ENCODE measurements around the gene CAMTA1.

CAMTA1 gene

DNA sequence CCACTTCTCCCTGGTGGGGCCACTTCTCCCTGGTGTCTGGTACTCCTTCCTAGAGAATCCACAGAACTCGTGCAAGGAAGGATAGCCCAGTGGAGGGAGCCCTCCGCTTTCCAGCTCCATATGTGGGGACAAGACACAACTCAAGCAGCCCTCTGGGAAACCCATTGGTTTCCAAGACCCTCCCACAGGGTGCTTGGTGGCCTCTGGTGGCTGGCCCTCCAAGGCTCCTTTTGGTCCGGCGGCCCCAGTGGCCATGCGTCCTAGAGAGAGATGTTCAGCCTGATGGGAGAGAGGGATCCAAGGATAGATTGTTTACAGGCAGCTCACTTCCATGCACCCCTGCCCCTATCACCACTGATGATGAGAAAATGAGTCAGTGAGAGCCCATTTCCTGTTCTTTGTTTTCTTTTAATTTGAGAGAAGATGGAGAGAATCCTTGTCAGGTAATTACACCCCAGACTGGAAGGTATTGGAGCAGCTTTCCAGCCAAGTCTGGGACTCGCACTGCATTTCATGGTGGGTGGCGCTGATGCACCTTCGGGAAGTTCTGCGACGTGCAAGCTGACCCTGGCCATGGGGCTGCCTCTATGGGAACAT lies 499.7 kb downstream of the CAMTA1 start:
- DNase-seq (ENCODE audit: low spot score): no peak

DNA sequence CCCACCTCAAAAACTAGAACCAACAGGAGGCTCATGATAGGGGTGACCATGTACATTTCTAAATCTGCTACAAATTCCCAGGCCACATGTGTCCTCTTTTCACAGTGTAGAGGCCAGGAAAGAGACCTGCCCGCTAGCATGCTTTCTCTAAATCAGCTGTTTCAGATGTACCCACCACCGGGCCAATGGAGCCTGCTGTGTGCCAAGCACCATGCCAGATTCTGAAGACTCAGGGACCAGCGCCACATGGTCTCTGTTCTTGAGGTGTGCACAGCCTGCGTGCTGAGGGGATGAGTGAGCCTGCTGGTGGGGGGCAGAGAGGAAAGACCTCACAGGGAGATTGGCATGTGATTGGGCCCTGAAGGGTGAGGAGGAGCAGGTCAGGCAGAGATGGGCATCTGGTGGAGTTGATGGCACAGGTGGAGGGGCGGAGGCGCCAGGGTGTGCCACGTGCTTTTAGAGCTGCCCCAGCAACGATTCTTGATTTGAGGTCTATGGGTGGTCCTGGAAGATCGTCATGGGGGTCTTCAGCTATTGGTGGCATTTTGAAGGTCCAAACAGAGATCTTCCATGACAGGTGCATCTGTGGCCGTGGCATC lies 500.7 kb downstream of the CAMTA1 start:
- no peak for DNase-seq (ENCODE audit: low spot score)

DNA sequence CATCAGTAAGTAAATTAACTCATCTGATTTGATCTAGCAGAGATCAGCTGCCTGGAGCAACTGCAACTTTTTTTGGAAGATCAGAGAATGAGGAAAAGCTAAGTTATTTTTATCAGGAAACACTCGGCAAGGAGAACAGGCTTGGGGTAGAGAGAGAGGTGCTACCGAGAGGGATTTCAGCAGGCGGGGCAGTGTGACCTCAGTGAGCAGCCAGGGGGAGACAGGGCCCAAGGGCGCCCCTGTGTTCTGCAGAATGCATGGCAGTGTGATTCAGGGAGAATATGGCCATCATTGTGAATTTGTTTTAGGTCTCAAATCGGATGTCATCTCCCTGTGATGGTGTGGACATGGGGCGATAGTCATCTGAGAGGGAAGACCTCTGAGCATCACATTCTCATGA lies 501.8 kb downstream of the CAMTA1 start:
- DNase-seq (ENCODE audit: low spot score): no peak

DNA sequence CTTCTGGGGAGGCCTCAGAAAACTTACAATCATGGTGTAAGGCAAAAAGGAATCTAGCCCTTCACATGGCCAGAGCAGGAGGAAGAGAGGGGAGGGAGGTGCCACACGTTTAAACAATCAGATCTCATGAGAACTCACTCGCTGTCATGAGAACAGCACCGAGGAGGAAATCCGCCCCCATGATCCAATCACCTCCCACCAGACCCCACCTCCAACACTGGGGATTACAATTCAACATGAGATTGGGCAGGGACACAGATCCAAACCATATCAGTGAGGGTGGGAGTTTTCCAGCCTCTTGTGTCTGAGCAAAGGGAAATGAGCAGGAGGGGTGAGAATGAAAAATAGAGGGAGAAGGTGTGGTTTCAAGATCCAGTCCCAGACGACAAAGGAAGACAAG lies 503.7 kb downstream of the CAMTA1 start:
- DNase-seq (ENCODE audit: low spot score): no peak

DNA sequence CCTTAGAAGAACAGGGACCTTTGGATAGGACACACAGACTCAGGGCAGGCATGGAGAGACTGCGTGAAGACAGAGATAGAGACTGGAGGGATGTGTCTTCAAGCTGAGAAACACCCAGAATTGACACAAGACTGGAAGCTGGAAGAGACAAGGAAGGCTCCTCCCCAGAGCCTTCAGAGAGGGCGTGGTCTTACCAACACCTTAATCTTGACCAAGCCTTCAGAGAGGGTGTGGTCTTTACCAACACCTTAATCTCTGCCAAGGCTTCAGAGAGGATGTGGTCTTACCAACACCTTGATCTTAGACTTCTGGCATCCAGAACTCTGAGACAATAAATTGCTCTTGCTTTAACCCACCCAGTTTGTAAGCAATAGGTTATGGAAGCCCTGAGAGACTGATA lies 504.4 kb downstream of the CAMTA1 start:
- DNase-seq (ENCODE audit: low spot score): no peak

DNA sequence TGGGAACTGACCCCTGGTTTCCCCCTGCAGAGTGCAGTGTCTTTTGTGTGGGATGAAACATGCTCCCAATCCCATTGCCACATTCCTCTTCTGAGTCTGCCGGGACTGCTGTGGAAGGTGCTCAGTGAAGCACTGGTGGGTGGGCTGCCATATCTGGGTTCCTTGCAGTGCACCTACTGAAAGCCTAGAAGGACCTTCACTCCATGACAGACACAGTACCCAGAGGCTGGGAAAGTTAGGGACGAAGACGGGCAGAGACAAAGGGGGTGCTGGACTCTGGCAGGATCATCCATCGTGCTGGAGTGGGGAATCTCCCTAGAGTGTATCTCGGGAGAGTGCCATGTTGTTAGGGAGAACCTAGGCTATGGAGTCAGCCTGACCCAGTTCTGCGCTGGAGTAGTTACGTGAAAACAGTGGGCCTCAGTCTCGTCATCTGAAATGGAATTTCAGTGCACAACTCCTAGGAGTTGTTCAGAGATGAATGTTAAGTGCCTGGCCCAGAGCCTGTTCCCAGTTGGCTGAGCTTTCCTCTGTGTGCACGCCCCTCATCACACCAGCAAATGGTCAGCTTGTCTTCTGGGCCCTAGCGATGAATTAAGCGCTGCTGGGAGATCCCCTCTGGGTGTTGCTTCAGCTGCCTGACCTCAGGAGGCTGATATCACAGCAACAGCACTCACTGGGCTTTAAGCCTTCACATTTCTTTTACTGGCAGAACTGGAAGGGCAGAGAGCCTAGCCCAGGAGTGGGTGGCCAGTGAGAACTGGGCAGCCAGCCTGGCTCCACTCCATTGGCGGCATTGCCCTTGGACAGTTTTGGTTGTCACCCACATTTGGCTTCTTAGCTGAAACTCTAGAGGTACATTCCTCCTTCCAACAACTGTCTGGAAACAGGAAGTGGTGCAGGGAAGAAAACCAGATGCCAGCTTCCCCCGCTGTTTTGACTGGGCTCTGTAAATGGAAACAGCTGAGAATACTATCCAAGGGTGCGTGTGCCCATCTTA lies 506.0 kb downstream of the CAMTA1 start:
- DNase-seq (ENCODE audit: low spot score): no peak

DNA sequence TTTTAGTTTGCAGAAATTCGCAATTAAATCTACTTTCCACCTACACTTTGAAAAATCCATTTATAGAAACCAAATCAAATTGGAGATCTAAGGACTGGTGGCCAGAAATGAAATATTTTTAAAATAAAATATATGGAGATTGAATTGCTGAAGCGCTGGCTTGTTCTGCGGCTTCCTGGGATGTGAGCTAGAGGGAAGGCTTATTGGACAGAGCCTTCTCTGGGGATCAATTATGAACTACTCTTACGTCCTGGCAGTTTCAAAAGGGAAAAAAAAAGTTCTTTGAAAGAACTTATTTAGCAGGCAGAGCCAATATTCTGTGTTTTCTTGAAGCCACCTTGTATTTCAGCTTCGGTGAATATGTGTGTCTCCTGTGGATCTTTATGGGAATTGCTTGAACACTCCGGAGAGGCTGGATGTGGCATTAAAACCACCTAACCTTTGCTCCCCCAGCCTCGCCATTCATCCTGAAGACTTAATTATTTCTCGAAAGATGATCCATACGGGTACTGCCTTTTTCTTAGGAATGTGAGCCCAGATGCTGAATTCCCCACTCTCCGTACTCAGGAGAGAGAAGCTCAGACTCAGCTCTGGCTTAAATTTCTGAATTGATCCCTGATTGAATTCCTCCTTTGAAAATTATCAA lies 506.9 kb downstream of the CAMTA1 start:
- no peak for DNase-seq (ENCODE audit: low spot score)

DNA sequence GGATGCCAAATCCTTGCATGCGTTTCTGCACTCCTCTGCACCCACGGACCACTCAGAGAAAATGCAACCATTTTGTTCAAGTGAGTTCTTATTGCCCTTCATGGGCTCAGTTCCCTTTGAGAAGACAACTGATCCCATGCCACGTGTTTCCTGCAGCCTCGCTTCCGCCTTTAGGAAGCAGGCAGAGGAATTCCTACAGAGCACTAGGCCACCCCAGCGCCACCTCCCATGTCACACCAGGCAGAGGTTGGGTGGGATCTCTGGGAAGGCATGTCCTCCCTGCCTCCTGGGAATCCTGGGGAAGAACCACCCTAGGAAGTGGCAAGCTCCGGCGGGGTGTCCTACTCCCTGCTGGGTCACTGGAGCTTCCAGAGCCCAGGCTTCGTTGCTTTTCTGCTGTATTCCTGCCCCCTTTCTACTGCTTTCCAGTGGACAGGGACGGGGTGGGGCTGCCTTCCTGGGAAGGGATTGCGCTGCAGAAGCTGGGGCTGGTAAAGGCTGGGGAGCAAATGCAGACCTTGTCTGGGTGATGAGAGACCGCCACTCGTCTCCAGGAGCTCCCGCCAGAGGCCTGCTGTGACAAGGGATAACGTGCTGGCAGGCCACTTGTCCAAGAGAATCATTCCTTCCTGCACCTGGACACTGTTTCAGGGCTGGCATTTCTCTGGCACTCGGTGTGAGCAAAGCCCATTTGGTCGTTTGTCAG lies 507.6 kb downstream of the CAMTA1 start:
- DNase-seq (ENCODE audit: low spot score): no peak

DNA sequence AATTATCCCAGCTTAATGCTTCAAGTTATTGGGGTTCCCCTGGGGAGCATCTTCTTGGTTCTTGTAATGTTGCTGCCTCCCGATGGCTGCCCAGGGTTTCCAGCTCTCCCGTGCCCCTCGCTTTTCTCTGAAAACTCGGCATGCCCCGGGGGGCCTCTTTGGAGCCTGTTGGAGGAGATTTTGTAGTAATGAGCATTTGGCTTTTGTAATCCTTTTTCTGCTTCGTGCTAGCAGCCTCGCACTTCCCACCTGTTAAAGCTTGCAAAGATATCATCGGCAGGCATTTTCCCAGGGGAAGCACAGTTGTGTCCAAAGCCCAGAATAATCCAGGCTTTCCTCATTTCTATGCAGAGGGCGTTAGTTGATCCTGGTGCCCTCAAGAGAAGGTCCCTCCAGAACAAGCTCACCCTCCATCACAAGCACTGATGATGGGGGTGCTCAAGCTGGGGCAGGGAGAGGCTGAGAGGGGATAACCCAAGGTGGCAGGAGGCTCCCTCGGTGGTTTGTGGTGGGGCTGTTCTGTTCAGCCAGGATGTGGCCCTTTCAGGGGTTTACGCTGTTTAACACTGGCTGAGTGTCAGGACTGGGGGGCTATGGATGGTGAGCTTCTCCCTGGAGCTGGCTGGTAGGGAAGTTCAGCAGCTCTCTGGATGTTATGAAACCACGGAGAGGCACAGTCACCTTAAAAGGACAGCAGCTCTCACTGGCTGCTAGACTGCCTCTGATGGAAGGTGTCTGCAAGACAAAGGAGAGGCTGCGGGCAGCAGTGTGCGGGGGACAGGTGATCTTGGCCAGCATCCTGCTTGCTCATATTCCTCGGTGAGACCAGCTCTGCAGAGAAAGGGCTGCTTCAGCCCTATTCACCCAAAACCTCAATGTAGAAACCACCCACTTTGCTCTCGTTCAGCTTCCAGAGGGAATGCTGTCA lies 508.7 kb downstream of the CAMTA1 start:
- no peak for DNase-seq (ENCODE audit: low spot score)

DNA sequence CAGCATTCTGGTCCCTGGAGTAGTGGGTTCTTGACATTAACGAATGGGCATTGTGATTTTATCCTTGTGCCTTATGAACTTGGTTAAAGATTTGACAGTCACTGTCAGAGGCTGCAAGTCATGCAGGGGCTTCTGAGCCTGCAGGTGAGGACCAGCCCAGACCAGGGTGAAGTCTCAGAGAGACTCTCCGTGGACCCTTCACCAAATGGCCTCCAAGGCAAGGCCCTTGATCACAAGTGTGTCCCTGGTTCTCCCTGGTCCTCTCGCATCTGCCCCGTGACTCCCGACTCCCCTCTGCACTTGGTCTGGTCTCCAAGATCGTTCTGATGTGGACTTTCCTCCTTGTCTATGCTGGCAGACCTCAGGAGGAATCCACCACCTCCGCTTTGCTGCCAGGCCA lies 509.4 kb downstream of the CAMTA1 start:
- no peak for DNase-seq (ENCODE audit: low spot score)

DNA sequence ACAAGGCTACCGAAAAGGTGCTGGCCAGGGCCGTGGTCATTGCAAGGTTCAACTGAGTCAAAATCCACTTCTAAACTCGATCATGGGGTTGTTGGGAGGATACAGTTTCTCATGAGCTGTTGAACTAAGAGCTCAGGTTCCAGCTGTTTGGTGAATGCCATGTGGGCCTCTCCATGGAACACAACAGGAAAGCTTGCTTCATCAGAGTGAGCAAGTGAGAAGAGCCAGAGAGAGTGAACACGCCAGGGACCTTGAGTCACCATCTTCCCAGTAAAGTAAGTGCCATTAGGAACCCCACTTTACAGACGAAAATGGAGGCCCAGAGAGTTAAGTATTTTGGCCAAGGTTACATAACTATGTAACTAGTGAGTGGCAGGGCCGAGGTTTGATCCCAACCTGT lies 510.7 kb downstream of the CAMTA1 start:
- no peak for DNase-seq (ENCODE audit: low spot score)

DNA sequence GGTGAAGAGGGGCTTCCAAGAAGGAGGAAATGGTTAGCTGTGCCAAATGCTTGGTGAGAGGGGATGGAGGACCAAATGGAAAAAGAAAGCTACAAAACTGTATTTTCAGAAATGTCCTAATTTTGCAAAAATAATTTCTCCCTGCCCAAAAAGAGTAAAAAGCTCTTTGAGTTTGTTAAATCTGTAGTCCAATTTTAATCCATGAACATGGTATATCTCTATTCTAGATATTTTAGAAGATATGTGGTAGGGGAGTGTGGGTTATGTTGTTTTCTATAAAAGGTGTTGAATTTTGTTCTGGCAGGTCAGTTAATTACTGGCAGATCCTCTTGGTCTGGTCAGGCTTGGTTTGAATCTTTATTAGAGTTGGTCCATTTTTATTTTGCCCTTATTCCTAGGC lies 511.7 kb downstream of the CAMTA1 start:
- DNase-seq (ENCODE audit: low spot score): no peak

DNA sequence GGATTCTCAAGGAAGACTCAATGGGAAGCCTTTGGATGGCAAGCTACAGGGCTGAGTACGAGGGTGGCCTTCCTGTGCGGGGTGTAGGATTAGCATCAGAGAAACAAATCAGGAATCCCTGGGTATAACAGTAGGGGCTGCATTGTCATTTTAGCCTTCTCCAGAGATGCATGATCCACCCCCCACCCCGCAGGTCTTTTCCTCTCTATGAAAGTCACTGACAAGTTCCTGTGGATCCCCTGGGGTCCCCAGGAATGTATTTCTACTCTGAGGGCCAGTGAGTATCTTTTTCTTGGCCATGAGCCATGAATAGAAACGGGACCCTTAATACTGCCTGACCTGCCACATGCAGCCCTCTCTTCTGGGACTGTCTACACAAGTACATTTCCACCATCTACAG lies 512.9 kb downstream of the CAMTA1 start:
- no peak for DNase-seq (ENCODE audit: low spot score)

DNA sequence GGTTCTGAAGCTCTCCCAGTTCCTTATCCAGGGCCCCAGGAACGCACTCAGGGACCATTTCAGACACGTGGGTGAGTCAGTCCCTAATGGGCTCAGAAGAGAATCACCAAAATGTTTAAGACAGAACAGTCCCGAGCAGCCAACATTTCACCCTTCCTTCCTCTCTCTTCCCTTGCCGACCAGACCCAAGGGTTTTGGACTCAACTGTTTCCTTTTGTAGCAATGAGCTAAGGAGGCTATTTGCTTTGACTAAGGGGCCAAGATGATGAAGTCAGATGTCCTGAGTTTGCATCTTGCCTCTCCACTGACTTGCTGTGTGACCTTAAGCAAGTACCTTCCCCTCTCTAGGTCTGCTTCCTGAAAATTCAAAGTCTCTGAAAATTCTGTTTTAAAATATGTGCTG lies 513.5 kb downstream of the CAMTA1 start:
- DNase-seq (ENCODE audit: low spot score): no peak

DNA sequence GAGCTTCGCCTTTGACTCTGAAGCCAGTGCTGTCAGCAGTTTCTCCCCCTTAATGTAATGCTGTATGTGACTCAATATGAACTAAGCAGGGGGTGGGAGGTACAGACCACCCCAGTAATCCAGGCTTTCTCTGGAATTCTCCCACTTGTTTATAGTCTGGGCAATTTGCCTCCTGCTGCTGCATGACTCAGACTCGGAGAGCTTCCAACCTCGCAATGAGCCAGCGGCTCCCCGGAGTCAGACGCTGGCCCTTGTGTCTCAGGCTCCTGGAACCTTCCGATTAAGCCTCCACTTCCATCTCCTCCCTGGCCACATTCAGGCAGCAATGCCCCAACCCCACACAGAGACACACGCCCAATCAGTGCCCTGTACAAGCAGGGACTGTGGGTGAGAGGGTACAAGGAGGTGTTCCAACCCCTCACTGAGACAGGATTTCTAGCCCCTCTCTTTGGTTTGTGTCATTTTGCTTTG lies 514.1 kb downstream of the CAMTA1 start:
- peak; percentile 74 for DNase-seq (ENCODE audit: low spot score)

DNA sequence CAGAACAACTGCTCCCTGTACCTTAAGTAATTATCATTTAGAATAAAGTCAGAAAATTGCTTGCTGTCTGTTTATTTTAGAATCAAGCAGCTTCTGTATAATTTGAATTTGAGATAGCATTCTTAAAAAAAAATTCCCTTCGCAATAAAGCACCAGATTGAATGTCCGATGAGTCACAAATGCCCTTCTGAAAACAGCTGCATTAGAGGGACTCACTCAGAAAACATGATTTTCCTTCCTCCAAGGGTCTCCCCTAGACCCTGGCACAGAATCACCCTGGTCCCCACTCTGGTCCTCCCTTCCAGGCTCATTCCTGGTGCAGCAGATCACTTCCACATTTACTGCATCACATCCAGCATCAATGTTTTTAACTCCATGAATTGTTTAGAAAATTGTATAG lies 514.7 kb downstream of the CAMTA1 start:
- peak; percentile 52 for DNase-seq (ENCODE audit: low spot score)

DNA sequence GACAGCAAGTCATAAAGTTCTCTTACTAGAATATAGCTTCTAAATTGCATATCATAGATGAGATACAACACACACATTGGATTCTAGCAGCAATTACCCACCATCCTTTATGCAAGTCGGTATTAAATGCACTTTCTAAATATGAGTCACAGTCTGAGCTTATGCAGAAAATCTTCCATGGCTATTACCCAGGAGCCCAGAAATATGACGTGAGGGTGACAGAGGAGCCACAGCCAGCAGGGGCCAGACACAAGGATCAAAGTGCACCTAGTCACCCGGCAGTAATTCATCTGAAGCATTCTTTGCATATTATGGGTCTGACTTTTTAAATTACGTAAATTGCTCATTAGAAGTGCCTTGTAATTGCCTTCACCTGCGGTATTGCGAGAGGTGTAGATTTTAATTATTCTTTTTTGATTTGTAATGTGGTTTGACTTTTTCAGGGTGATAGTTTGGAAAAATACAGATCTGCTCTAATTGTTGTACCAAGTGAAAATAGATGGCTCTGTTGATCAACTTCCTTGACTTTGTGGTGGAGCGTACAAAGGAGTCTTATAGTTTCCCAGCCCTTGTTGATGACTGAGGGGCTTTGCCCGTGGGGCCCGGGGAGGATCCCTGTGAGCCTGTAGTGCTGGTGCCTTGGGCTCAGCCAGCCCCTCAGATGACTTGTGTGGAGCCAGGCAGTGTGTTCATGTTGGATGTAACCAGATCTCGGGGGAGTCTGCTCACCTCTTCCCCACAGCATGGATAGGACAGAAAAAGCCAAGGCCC lies 515.8 kb downstream of the CAMTA1 start:
- peak; percentile 20 for DNase-seq (ENCODE audit: low spot score)

DNA sequence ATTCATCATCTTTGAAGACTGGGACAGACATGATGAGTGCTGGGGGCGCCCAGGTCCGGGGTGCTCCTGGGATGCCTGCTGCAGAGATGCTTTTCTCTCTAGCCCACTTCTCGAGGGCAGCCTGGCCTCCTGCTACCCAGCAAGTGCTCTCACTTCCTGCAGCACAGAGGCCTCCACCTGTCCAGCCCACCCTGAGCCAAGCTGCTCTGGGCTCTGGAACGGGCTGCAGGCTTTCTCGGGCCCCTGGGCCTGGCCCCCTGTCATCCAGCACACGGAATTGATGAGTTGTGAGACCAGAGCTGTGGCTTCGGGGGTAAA lies 516.4 kb downstream of the CAMTA1 start:
- no peak for DNase-seq (ENCODE audit: low spot score)

DNA sequence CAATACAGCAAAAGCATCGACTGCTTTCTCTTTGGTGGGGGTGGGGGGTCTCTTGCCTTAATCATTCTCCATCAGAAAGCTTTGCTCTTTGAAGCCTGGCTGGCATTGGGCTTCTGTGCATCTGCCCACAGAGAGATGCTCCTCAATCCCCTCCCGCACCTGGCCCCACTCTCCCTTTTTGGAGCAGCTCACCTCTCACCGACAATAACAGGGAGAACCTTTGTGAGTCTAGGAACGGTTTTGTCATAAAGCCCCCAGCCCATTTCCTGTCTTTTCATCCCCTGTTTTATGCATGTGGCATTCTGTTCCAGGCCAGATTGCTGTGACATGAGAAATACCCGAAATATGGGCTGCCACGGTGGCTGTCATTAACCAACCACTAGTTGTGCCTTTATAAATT lies 516.9 kb downstream of the CAMTA1 start:
- DNase-seq (ENCODE audit: low spot score): no peak

DNA sequence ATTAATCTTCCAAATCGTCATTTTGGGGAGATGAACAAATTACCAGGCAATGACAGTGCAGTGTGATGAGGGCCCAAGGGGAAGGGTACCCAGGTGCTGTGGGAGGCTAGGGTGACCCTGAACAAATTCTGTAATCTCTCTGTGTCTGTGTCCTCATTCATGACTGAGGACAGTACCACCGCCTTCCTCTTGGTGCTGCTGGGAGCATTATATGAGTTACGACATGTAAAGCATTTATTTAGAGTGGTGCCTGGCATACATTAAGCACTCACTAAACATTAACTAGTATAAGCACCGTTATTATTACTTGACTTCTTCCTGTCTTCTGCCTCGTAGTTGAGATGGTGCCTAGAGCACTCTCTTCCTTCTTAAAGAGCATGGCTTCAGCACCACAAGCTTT lies 517.6 kb downstream of the CAMTA1 start:
- no peak for DNase-seq (ENCODE audit: low spot score)

All from COLO829 (cell line).